SK-N-MC (cell line): ENCODE results near the gene SNX21.
"Not testable (repeated sequence)": the region's sequence is repeated elsewhere in the genome, so short reads cannot be mapped to it uniquely, and the experiment has no call there.

Experiments
- EZH2 ChIP-seq: fragments of 200-600 bp; sonication (generic); IDR thresholded peaks from one replicate; pipeline ENCODE4 v1.6.1; 2017; ENCODE audit warnings: antibody characterized with exemption
- FOXP2 ChIP-seq: optimal IDR thresholded peaks from 2 replicates; pipeline ENCODE3; 2011; ENCODE audit warnings: mild to moderate bottlenecking, moderate library complexity; ENCODE audit not compliant: insufficient read depth; ENCODE audit errors: extremely low read length, control extremely low read depth
- POLR2AphosphoS5 ChIP-seq: IDR thresholded peaks from 2 replicates; pipeline ENCODE4 v1.6.1; 2012; ENCODE audit warnings: mild to moderate bottlenecking, low read depth, low read length, borderline replicate concordance

DNA sequence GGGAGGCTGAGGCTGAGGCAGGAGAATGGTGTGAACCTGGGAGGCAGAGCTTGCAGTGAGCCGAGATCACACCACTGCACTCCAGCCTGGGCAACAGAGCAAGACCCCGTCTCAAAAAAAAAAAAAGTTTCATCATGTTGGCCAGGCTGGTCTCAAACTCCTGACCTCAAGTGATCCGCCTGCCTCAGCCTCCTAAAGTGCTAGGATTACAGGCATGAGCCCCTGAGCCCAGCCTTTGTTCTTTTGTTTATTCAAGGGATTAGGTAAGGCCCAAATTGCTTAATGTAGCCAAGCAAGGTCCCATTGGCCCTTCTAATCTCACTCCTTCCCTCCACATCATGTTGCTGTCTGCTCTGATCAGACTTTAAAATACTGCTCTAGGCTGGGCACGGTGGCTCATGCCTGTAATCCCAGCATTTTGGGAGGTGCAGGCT is 3.9 kb upstream of the SNX21 start:
- not testable (repeated sequence) for TF ChIP-seq POLR2AphosphoS5, EZH2, FOXP2
